HepG2 (cell line): ENCODE measurements around the gene TIMM17A. TPM values are rescaled to one million over a fixed set of nuclear protein-coding genes. Genes with fewer than 3 reads are reported as not detected.

Experiments used
- ASH2L ChIP-seq: fragments of 300-600, 200-600 bp; sonication (generic); IDR thresholded peaks from 2 replicates; pipeline ENCODE4 v1.7.0; 2017; ENCODE audit warnings: low read depth, mild to moderate bottlenecking, moderate library complexity, mixed read lengths, low read length; ENCODE audit not compliant: insufficient read length
- ATF4 ChIP-seq, 2 experiments: fragments of 450-650 bp in 1 of 2; sonication (generic) in 1 of 2; formaldehyde crosslinking; IDR thresholded peaks; 2 replicates each; pipeline versions ENCODE4 v1.5.0 to v1.8.0; 2020 to 2022; ENCODE audit warnings: mild to moderate bottlenecking in 1 of 2, missing genetic modification reagents in 1 of 2
- EP300 ChIP-seq, 3 experiments: sonication (generic) in 1 of 3; formaldehyde crosslinking in 1 of 3; IDR thresholded peaks; 2 replicates each; pipeline versions ENCODE4 v1.5.1 to v1.6.1; 2011 to 2020; ENCODE audit warnings: low read depth in 2 of 3, low read length in 2 of 3, borderline replicate concordance in 1 of 3, improper control_type of control experiment in 1 of 3, mild to moderate bottlenecking in 1 of 3, missing genetic modification reagents in 1 of 3, moderate library complexity in 1 of 3
- KAT8 ChIP-seq: IDR thresholded peaks from 2 replicates; pipeline ENCODE4 v1.6.1; 2016; ENCODE audit warnings: missing genetic modification reagents, missing compliant biosample characterization
- MLXIP ChIP-seq: sonication (generic); formaldehyde crosslinking; IDR thresholded peaks from 2 replicates; pipeline ENCODE4 v1.9.0; 2021; ENCODE audit warnings: missing genetic modification reagents, borderline replicate concordance
- MYPOP ChIP-seq: sonication (generic); formaldehyde crosslinking; IDR thresholded peaks from 2 replicates; pipeline ENCODE4 v1.8.1; 2023; ENCODE audit warnings: mild to moderate bottlenecking, moderate library complexity, missing genetic modification reagents
- NONO ChIP-seq, 2 experiments: fragments of 450-650 bp in 1 of 2; sonication (generic) in 1 of 2; formaldehyde crosslinking in 1 of 2; IDR thresholded peaks in 1 of 2; conservative IDR thresholded peaks in 1 of 2; 2 replicates each; pipeline versions ENCODE4 v1.6.1 to v1.8.0; 2017 to 2022; ENCODE audit warnings: mild to moderate bottlenecking in 1 of 2, missing genetic modification reagents in 1 of 2, moderate library complexity in 1 of 2
- PATZ1 ChIP-seq: sonication (generic); formaldehyde crosslinking; IDR thresholded peaks from 2 replicates; pipeline ENCODE4 v1.4.0; 2020; ENCODE audit warnings: missing genetic modification reagents
- SIN3B ChIP-seq: fragments of 150-350 bp; IDR thresholded peaks from 2 replicates; pipeline ENCODE4 v1.6.1; 2014; ENCODE audit warnings: low read length
- SKI ChIP-seq: fragments of 450-650 bp; IDR thresholded peaks from one replicate; pipeline ENCODE4 v1.6.1; 2018; ENCODE audit warnings: mild to moderate bottlenecking; ENCODE audit not compliant: partially characterized antibody
- TFAP4 ChIP-seq: sonication (generic); IDR thresholded peaks from 2 replicates; pipeline ENCODE4 v1.6.1; 2016; ENCODE audit warnings: low read depth, borderline replicate concordance
- ZNF205 ChIP-seq: IDR thresholded peaks from 2 replicates; pipeline ENCODE4 v1.6.1; 2018; ENCODE audit warnings: missing biosample characterization, missing genetic modification reagents
- ZNF503 ChIP-seq: sonication (generic); formaldehyde crosslinking; IDR thresholded peaks from 2 replicates; pipeline ENCODE4 v1.4.0; 2020; ENCODE audit warnings: missing genetic modification reagents
- ZNF878 ChIP-seq: sonication (generic); formaldehyde crosslinking; IDR thresholded peaks from 2 replicates; pipeline ENCODE4 v1.8.1; 2023; ENCODE audit warnings: mild to moderate bottlenecking, missing genetic modification reagents, moderate library complexity
- polyA plus RNA-seq, 8 experiments: library from polyadenylated mRNA; depleted of rRNA in 3 of 8; stranded (reverse) in 7 of 8; unstranded in 1 of 8; fragments of >200 nt; fragmentation: Illumina TruSeq in 4 of 8; extraction: Trizol in 4 of 8; gene quantifications; 2 replicates each; pipeline versions ENCODE4 v1.2.1 to v1.2.3, GENCODE V29; 2011 to 2016; ENCODE audit warnings: low read depth in 4 of 8, missing spikeins in 1 of 8, mixed read lengths in 1 of 8; ENCODE audit not compliant: insufficient read depth in 1 of 8
- total RNA-seq, 5 experiments: library from RNA; depleted of rRNA; stranded (reverse); fragments of >200 nt; fragmentation: Illumina TruSeq; extraction: Trizol; gene quantifications; 2 replicates each; pipeline ENCODE4 v1.2.3, GENCODE V29; 2016; ENCODE audit warnings: low read depth in 1 of 5

Gene TIMM17A
- total and polyA plus RNA-seq, 2 of the 13 experiments (the other 11 are each of a cell fraction or from before 2014, with no cell fraction given), result 50.8 to 97.8 TPM

- TF ChIP-seq ZNF503 (CRISPR knock-in tag) (0 out of 2 replicates have a peak, but pooled peaks have one; percentile 54), KAT8 (peak; percentile 74), SKI (peak; percentile 71), ASH2L (peak; percentile 58), SIN3B (no peak), EP300 (IDR thresholded peaks at IDR 0.05; ENCODE audit: low read depth in 2 of 2, low read length in 2 of 2) (peak in 1 of 2 experiments; percentile 59; a peak in 1 of 4 replicates), EP300 (CRISPR knock-in tag; IDR thresholded peaks at IDR 0.05; ENCODE audit: borderline replicate concordance) (peak; percentile 20; the same call in 1 of the 2 replicates), MLXIP (CRISPR knock-in tag) (no peak), ZNF878 (0 out of 2 replicates have a peak, but pooled peaks have one; percentile 26), NONO (IDR thresholded peaks at IDR 0.05) (no peak), NONO (CRISPR knock-in tag; conservative IDR thresholded peaks at IDR 0.05) (peak; percentile 51; the same call in 1 of the 2 replicates), TFAP4 (peak; percentile 58; the same call in 1 of the 2 replicates), ZNF205 (0 out of 2 replicates have a peak, but pooled peaks have one; percentile 60), MYPOP (CRISPR knock-in tag) (peak; percentile 69), ATF4 (CRISPR knock-in tag; IDR thresholded peaks at IDR 0.05) (0 out of 4 replicates have a peak, but pooled peaks of 1 of the 2 experiments have one; percentile 20), PATZ1 (CRISPR knock-in tag) (peak; percentile 60)
Measured at GRCh38 chr1:202018468-202019234, 63.3 kb downstream of the TIMM17A start (continued).
